HG02938 (cell line): ENCODE measurements around the gene LACTB.
"Not testable (repeated sequence)": the region's sequence is repeated elsewhere in the genome, so short reads cannot be mapped to it uniquely, and the experiment has no call there.

Source experiments
- ATAC-seq: cut with Tn5 transposase; IDR thresholded peaks from one replicate; pipeline ENCODE4 v1.9.1; 2021; ENCODE audit warnings: mild to moderate bottlenecking, moderate library complexity; ENCODE audit not compliant: unreplicated experiment

LACTB gene

GRCh38 chr15:63089260-63090043, 32.2 kb upstream of the LACTB start:
- no peak for ATAC-seq

- ATAC-seq, result no peak
Measured at GRCh38 chr15:63090472-63090871, 31.2 kb upstream of the LACTB start.

- no peak for ATAC-seq
Measured at GRCh38 chr15:63090887-63091286, 30.8 kb upstream of the LACTB start.

- no peak for ATAC-seq
Measured at GRCh38 chr15:63091679-63092446, 29.8 kb upstream of the LACTB start.

- no peak for ATAC-seq
Measured at GRCh38 chr15:63093486-63094205, 28.0 kb upstream of the LACTB start.

- no peak for ATAC-seq
Measured at GRCh38 chr15:63094495-63094931, 27.1 kb upstream of the LACTB start.

GRCh38 chr15:63096178-63096577, 25.5 kb upstream of the LACTB start:
- no peak for ATAC-seq

- not testable (repeated sequence) for ATAC-seq
Measured at GRCh38 chr15:63098901-63099300, 22.8 kb upstream of the LACTB start.

GRCh38 chr15:63099581-63099980, 22.1 kb upstream of the LACTB start:
- ATAC-seq, result not testable (repeated sequence)

GRCh38 chr15:63103416-63103815, 18.2 kb upstream of the LACTB start:
- ATAC-seq, result no peak

- no peak for ATAC-seq
Measured at GRCh38 chr15:63104727-63105126, 16.9 kb upstream of the LACTB start.

GRCh38 chr15:63105354-63105753, 16.3 kb upstream of the LACTB start:
- not testable (repeated sequence) for ATAC-seq

GRCh38 chr15:63107895-63108546, 13.6 kb upstream of the LACTB start:
- no peak for ATAC-seq

- no peak for ATAC-seq
Measured at GRCh38 chr15:63109498-63109897, 12.2 kb upstream of the LACTB start.

GRCh38 chr15:63109920-63110319, 11.7 kb upstream of the LACTB start:
- ATAC-seq, result no peak

GRCh38 chr15:63110428-63111026, 11.1 kb upstream of the LACTB start:
- no peak for ATAC-seq

GRCh38 chr15:63111481-63111880, 10.2 kb upstream of the LACTB start:
- ATAC-seq, result no peak

GRCh38 chr15:63112871-63113270, 8.8 kb upstream of the LACTB start:
- ATAC-seq, result no peak

GRCh38 chr15:63114465-63114864, 7.2 kb upstream of the LACTB start:
- ATAC-seq, result no peak

- ATAC-seq, result no peak
Measured at GRCh38 chr15:63118854-63119253, 2.8 kb upstream of the LACTB start.
